Transverse colon (tissue), 4 donors: ENCODE results near the gene CTBP1. TPM values are rescaled to one million over a fixed set of nuclear protein-coding genes. Genes with fewer than 3 reads are reported as not detected.
A peak's percentile ranks its signal among the peaks of the same experiment; 100 is the strongest.

Experiments
- DNase-seq: peaks from one replicate; pipeline ENCODE4 v3.0.0-alpha.2; 2019
- H3K27ac ChIP-seq, 4 donors: fragments of 200-600 bp; sonication (generic); 2 replicates each; pipeline ENCODE4 v1.5.1; 2016 to 2018; ENCODE audit warnings: inconsistent platforms in 4 of 4
- H3K27me3 ChIP-seq: fragments of 200-600 bp; sonication (generic); 2 replicates; pipeline ENCODE4 v1.5.1; 2017; ENCODE audit warnings: inconsistent platforms
- H3K36me3 ChIP-seq, 4 donors: fragments of 200-600 bp; sonication (generic); 2 replicates each; pipeline ENCODE4 v1.5.1; 2017 to 2019; ENCODE audit warnings: inconsistent platforms in 4 of 4
- H3K4me1 ChIP-seq, 4 donors: fragments of 200-600 bp; sonication (generic); 2 replicates each; pipeline ENCODE4 v1.5.1; 2017 to 2020; ENCODE audit warnings: inconsistent platforms in 4 of 4
- H3K4me3 ChIP-seq, 4 donors: fragments of 200-600 bp; sonication (generic); 1 replicate in 1 of 4; 2 replicates in 3 of 4; pipeline versions ENCODE4 v1.5.1 to v1.6.1; 2017 to 2019; ENCODE audit warnings: inconsistent platforms in 4 of 4
- H3K9me3 ChIP-seq, 2 donors: fragments of 200-600 bp; sonication (generic); 2 replicates each; pipeline ENCODE4 v1.5.1; 2017 to 2019; ENCODE audit warnings: inconsistent platforms in 2 of 2
- CTCF ChIP-seq, 5 experiments: fragments of 200-600 bp in 3 of 5; fragments of 450-650 bp in 2 of 5; sonication (generic) in 3 of 5; IDR thresholded peaks; 1 replicate in 2 of 5; 2 replicates in 3 of 5; pipeline ENCODE4 v1.5.1; 2016 to 2017; ENCODE audit warnings: antibody characterized with exemption in 5 of 5, inconsistent platforms in 3 of 5, mild to moderate bottlenecking in 2 of 5, moderate library complexity in 1 of 5
- EP300 ChIP-seq: sonication (generic); formaldehyde crosslinking; IDR thresholded peaks from one replicate; pipeline ENCODE4 v1.6.1; 2017; ENCODE audit warnings: antibody characterized with exemption, low read depth
- POLR2A ChIP-seq: fragments of 450-650 bp; IDR thresholded peaks from one replicate; pipeline ENCODE4 v1.6.1; 2016; ENCODE audit warnings: antibody characterized with exemption, mild to moderate bottlenecking, moderate library complexity
- POLR2AphosphoS5 ChIP-seq, 3 donors: sonication (generic); formaldehyde crosslinking; IDR thresholded peaks; one replicate each; pipeline ENCODE4 v1.6.1; 2016; ENCODE audit warnings: antibody characterized with exemption in 3 of 3
- WGBS, 2 donors: methylation state at CpG; one replicate each; pipeline ENCODE4 v1.1.5; 2018; ENCODE audit warnings: low coverage in 1 of 2; 5-methylcytosine and 5-hydroxymethylcytosine counted together
- in situ Hi-C, 4 donors: fragments of 200-750 bp; cut with MboI; loops; one replicate each; pipeline versions ENCODE4 v1.15.0 to v1.15.1; 2017; ENCODE audit warnings: low sequenced_read_pairs in 3 of 4, low pct_ligation_motif_present in 1 of 4, low pct_unique_long_range_greater_than_20kb in 1 of 4
- intact Hi-C: fragments of 100-400 bp; cut with DNase I; formaldehyde crosslinking; loops from one replicate; pipeline ENCODE4 v1.15.1; 2023; ENCODE audit warnings: low total_unique reads
- total RNA-seq, 4 donors: library from RNA; depleted of rRNA; stranded (reverse); fragments of >200 nt; gene quantifications; one replicate each; pipeline ENCODE4 v1.1.0, GENCODE V29; 2016

Gene CTBP1
- total RNA-seq, 4 donors from 2014 or later = 183 to 457 (median 243) TPM

GRCh38 chr4:1198098-1198844 is 50.7 kb downstream of the CTBP1 start:
- Histone ChIP-seq H3K4me3 (no peak overlapping the region), H3K36me3 (no peaks in the 10 kb centered on the region), H3K27me3 (no peaks in the 10 kb centered on the region), H3K4me1 (peaks cover 15 to 46% (median 34%) of the 10 kb centered on the region in 4 donors), H3K27ac (peak overlapping the region in 3 of 4 donors; percentile 84 to 90 (median 86)), H3K9me3 (no peaks in the 10 kb centered on the region)
- TF ChIP-seq POLR2A = no peak
- TF ChIP-seq POLR2AphosphoS5 (IDR thresholded peaks at IDR 0.05) = no peak
- no peak for TF ChIP-seq CTCF (IDR thresholded peaks at IDR 0.05)
- TF ChIP-seq EP300 = no peak
- intact Hi-C loops (no loop called here), in situ Hi-C loops (no loop called here)
- 86 to 90% methylated on average over 23 to 24 of the region's 24 CpGs for WGBS, 2 donors
- peak; percentile 29 for DNase-seq

GRCh38 chr4:1196421-1197183 is 52.3 kb downstream of the CTBP1 start:
- H3K27ac ChIP-seq = peak overlapping the region in 1 of 4 donors; percentile 9
- no peaks in the 10 kb centered on the region for H3K9me3 ChIP-seq
- intact Hi-C loops = no loop called here
- WGBS, 2 donors = 89% methylated on average over 13 of the region's 13 CpGs; no CpG with 5 or more reads in 1 of the 2 donors
- H3K36me3 ChIP-seq = no peaks in the 10 kb centered on the region
- TF ChIP-seq POLR2AphosphoS5 (IDR thresholded peaks at IDR 0.05) (no peak), EP300 (no peak), CTCF (IDR thresholded peaks at IDR 0.05) (no peak), POLR2A (no peak)
- in situ Hi-C loops = no loop called here
- H3K4me3 ChIP-seq = no peak overlapping the region
- peaks cover 24 to 50% (median 42%) of the 10 kb centered on the region in 4 donors for H3K4me1 ChIP-seq
- no peak for DNase-seq
- H3K27me3 ChIP-seq = no peaks in the 10 kb centered on the region

GRCh38 chr4:1195891-1196401 is 53.0 kb downstream of the CTBP1 start:
- Histone ChIP-seq H3K4me1 (peaks cover 23 to 48% (median 42%) of the 10 kb centered on the region in 4 donors), H3K27me3 (no peaks in the 10 kb centered on the region), H3K27ac (peak overlapping the region in 2 of 4 donors; percentile 9 to 86), H3K9me3 (no peaks in the 10 kb centered on the region), H3K36me3 (no peaks in the 10 kb centered on the region), H3K4me3 (no peak overlapping the region)
- in situ Hi-C loops (no loop called here), intact Hi-C loops (no loop called here)
- WGBS, 2 donors = 87% methylated on average over 16 of the region's 16 CpGs; no CpG with 5 or more reads in 1 of the 2 donors
- DNase-seq = no peak
- TF ChIP-seq EP300 (no peak), CTCF (IDR thresholded peaks at IDR 0.05) (no peak), POLR2A (no peak), POLR2AphosphoS5 (IDR thresholded peaks at IDR 0.05) (no peak)

- in situ Hi-C loops (no loop called here), intact Hi-C loops (no loop called here)
- Histone ChIP-seq H3K36me3 (no peaks in the 10 kb centered on the region), H3K4me1 (peaks cover 19 to 41% (median 35%) of the 10 kb centered on the region in 4 donors), H3K27me3 (no peaks in the 10 kb centered on the region), H3K9me3 (no peaks in the 10 kb centered on the region), H3K27ac (peak overlapping the region; percentile 79 to 90 (median 82)), H3K4me3 (peak overlapping the region in 1 of 4 donors; percentile 34)
- 86% methylated on average over 23 of the region's 29 CpGs; no CpG with 5 or more reads in 1 of the 2 donors for WGBS, 2 donors
- TF ChIP-seq EP300 (no peak), CTCF (IDR thresholded peaks at IDR 0.05) (no peak), POLR2A (no peak), POLR2AphosphoS5 (IDR thresholded peaks at IDR 0.05) (no peak)
- no peak for DNase-seq
Measured at GRCh38 chr4:1195109-1195671, 53.7 kb downstream of the CTBP1 start.
